GM10266 (cell line): ENCODE results near the gene KDM6B.

Experiments used
- DNase-seq: peaks from one replicate; pipeline ENCODE4 v3.0.0; 2012; ENCODE audit errors: extremely low spot score
- TF ChIP-seq, protein P1 (sequence below): IDR thresholded peaks from 2 replicates; pipeline ENCODE4 v1.5.1; 2012; ENCODE audit warnings: mild to moderate bottlenecking, low read depth; ENCODE audit not compliant: control insufficient read depth, insufficient read depth; ENCODE audit errors: missing control alignments

Gene KDM6B

DNA sequence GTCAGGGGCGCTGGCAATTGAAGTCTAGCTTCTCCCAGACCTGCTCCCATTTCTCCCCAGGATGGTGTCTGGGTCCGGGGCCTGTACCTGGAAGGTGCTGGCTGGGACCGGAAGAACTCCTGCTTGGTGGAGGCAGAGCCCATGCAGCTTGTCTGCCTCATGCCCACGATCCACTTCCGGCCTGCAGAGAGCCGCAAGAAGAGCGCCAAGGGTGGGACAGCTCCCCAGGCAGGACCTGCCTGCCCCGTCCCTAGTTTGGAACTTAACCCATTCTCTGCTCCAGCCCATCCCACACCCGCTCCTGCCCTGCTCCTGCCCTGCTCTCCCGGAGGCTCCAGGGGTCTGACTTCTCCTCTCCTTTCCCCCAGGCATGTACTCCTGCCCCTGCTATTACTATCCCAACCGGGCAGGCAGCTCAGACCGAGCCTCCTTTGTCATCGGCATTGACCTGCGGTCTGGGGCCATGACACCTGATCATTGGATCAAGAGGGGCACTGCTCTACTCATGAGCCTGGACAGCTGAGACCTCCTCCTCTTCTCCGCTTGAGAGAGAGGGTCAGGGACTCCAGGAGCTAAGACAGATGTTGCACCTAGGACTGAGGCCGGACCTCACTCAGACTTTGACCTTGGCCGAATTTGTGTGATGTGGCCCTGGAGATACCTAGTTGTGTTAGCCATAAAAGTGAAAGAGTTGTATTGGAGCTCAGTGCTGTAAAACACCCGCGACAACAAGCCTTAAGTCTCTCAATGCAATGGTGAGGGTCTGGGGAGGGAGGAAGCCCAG lies 814 bp upstream of the KDM6B start:
- TF ChIP-seq, protein P1, sequence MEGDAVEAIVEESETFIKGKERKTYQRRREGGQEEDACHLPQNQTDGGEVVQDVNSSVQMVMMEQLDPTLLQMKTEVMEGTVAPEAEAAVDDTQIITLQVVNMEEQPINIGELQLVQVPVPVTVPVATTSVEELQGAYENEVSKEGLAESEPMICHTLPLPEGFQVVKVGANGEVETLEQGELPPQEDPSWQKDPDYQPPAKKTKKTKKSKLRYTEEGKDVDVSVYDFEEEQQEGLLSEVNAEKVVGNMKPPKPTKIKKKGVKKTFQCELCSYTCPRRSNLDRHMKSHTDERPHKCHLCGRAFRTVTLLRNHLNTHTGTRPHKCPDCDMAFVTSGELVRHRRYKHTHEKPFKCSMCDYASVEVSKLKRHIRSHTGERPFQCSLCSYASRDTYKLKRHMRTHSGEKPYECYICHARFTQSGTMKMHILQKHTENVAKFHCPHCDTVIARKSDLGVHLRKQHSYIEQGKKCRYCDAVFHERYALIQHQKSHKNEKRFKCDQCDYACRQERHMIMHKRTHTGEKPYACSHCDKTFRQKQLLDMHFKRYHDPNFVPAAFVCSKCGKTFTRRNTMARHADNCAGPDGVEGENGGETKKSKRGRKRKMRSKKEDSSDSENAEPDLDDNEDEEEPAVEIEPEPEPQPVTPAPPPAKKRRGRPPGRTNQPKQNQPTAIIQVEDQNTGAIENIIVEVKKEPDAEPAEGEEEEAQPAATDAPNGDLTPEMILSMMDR: no peak

DNA sequence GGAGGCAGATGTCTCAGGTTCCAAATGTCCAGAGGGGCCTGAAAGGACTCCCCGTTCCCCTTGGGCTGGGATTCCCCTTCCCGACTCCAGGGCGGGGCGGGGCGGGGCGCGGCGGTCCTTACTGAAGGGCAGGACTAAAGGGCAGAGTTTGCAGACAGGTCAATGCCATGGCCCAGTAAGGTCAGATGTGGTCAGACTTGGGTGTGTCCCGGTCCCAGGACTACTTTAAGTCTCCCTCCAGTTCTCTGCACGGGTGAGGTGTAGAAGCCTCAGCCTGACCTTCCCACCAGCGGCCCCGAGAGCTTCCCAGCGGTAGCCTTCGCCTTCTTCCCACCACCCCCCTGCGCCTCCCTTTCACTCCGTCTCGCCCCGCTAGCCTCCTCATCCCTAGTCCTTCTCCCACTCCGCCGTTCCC lies 532 bp downstream of the KDM6B start:
- TF ChIP-seq, protein P1: no peak
- DNase-seq: peak; percentile 46

More for the DNA sequence above, 814 bp upstream of the KDM6B start:
- DNase-seq: no peak

DNA sequence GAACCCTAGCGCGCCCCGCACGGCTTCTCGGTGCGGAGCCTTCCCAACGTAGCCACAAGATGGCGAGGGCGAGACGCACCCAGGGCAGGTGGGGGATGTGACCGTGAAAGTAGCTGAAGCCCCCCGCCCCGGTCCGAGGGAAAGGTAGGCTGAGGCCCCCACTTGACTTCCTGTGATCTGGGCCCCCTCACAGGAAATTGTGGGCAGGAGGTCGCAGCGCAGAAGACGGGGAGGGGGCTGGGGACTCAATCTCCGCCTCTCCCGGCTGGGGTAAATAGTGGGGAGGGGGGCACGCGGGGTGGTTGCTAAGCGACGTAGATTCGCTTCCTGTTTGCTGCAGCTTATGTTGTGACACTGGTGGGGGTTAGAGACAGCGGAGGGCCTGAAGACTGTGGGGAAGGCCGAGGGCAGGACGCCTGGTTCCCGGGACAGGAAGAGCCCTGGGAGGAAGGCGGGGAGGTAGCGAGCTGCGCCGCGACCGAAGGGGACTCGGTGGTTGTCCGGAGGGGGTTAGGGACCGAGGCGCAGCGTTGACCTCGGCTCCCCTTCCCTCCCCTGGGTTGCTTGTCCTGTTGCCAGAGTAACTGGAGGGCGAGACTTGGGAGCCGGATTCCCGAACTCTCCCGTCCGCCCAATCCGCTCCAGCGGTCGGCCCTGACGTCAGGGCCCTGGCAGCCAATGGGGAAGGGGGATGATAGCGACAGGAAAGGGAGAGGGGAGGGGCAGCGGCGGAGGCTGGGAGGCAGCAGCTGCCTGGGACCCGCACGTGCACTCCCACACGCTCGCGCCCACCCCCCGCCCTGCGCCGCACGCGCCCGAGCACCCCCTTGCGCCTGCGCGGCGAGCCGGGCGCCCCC lies 1.2 kb downstream of the KDM6B start:
- peak; percentile 96 for DNase-seq
- TF ChIP-seq, protein P1: peak; percentile 88

DNA sequence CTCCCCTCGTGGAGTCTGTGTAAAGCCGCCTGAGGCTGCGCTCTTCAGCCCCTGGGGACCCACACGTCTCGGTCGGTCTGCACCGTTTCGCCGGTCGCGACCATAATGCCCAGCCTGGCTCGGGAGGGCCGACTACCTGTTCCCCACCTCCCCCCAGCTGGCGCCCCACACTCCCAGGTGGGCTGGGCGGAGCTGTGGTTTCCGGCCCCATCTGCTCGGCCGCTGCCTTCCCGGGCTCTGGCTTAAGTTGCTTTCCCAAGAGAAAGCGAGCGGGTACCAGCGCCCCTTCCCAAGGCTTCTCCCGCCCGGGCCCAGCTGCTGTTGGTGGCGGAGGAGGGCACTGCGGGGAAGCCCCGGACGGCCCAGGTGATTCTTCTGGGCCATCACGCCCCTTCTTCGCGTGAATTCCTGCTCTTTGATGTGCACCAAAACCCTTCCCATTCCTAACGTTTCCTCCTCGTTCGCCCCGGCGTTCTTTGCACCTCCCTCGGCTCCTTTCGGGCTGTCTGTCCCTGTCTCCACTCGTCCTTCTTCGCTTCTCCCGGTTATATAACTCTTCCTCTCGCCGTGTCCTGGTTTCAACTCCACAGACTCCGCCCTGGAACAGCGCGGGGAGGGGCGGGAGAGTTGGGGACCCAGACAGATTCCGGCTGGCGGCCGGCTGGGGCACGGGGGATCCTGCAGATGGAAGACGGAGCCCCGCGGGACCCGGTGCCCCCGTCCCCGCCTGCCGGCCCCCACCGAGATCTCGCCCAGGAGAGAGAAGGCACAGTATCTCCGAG lies 2.0 kb downstream of the KDM6B start:
- TF ChIP-seq, protein P1: no peak
- DNase-seq: no peak

DNA sequence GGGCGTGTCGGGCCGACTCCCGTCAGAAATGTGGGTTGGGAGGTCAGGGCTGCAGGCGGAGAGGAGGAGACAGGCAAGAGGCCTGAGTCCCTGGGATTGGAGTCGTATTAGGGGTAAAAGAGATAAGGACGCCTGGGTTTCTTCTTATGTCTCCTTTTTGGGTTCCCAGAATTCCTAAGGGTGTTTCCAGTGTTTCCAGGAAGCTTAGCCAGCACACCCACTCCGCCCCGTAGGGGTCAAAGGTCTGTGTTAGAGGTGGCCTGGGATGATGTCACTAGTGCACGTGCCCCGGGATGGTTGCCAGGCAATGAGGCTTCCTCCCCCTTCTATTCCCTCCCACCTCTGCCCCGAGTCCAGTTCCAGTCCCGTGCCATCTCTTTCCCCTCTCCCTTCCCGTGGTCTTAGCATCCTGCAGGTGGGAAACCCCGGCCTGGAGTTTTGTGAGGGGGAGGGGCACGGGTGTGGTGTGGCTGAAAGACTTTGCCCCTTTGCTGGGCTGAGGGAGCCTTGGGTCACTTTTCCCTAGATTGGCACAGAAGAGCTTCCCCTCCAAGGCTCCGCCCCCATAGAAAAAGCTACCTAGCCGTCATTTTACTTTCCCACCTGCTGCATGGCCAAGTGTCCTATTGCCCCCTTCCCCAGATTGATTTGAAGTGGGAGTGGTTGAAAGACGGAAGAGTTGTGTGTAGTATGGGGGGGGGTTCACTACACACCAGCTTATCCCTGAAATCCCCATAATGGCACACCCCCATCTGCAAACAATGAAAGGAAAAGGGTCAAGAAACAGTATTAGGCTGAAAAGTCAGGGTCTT lies 2.8 kb downstream of the KDM6B start:
- DNase-seq: peak; percentile 66
- TF ChIP-seq, protein P1: no peak

DNA sequence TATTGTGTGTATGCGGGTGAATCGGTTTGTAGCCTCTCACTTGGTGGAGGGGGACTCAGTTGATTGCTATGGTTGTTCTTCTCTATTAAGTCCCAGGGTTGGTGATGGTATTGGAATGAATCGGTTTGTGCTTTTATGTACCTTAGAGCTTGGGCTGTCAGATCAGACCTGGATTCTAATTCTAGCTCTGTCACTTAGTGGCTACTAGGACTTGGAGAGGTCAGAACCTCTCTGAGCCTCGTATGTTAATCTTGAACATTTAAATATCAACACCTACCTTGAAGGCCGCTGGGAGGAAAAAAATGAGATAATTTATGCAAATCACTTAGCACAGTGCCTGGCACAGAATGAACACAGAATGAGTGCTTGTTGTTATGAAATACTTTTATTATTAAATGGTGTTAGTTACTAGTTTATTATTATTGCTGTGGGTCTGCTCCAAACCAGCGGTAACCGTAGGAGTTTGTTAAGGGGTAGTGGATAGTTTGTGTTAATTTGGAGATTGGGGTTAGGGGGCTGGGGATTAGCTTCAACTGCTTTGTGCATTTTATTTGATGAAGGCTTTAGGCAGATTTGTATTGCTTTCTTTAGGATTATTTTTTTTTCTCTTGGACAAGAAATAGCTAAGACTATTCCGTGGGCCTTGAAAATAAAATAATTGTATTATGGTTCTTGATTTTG lies 3.5 kb downstream of the KDM6B start:
- TF ChIP-seq, protein P1: no peak
- no peak for DNase-seq
